ENCODE data around the gene LCLAT1.

The LCLAT1 gene

DNA sequence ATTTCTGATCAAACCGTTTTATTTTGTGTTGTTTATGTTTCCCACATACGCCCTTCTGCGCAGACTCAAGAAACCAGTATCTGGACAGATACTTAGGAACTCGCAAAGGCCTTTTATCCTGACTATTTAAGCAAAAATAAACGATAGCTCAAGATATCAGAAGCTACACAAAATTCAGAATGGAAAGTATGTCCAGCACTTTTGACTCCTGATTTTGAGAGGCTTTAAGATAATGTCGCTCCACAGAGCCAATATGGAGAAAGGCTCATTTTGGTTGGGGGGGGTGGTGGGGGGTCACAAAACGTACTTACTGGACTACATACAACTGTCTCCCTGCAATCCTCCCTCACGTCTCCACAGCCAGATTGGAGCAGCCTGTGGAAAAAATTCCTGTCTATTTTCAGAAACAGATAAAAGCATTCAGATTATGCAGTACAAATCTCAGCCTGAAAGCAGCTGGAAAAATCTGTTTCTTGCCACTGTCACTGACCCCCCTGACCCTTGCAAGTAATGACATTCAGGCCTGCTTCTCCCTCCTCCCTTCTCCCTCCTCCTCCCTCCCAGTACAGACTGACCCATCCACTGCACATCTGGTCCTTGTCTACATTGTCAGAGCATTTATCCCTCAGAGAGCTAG, 34.9 kb upstream of the LCLAT1 start:
- no peaks in the 10 kb centered on the region for H3K36me3 ChIP-seq (ENCODE audit: low read length)
- H3K79me2 ChIP-seq (ENCODE audit: insufficient read depth, low read length) = no peaks in the 10 kb centered on the region
- TF ChIP-seq EZH2phosphoT487 (conservative IDR thresholded peaks at IDR 0.05; ENCODE audit: low read length) = no peak
- TF ChIP-seq, protein P1, sequence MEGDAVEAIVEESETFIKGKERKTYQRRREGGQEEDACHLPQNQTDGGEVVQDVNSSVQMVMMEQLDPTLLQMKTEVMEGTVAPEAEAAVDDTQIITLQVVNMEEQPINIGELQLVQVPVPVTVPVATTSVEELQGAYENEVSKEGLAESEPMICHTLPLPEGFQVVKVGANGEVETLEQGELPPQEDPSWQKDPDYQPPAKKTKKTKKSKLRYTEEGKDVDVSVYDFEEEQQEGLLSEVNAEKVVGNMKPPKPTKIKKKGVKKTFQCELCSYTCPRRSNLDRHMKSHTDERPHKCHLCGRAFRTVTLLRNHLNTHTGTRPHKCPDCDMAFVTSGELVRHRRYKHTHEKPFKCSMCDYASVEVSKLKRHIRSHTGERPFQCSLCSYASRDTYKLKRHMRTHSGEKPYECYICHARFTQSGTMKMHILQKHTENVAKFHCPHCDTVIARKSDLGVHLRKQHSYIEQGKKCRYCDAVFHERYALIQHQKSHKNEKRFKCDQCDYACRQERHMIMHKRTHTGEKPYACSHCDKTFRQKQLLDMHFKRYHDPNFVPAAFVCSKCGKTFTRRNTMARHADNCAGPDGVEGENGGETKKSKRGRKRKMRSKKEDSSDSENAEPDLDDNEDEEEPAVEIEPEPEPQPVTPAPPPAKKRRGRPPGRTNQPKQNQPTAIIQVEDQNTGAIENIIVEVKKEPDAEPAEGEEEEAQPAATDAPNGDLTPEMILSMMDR (IDR thresholded peaks at IDR 0.05; ENCODE audit: insufficient read depth, low read length, poor library complexity, severe bottlenecking) = no peak
- H2AFZ ChIP-seq (ENCODE audit: low read depth, low read length, severe bottlenecking) = no peak overlapping the region
- no peaks in the 10 kb centered on the region for H3K9me3 ChIP-seq (ENCODE audit: insufficient read depth, low read length)
- no peaks in the 10 kb centered on the region for H3K27me3 ChIP-seq (ENCODE audit: low read length)
- no peak overlapping the region for H3K4me3 ChIP-seq (ENCODE audit: insufficient read depth, low read length, poor library complexity, severe bottlenecking)
- H3K27ac ChIP-seq (ENCODE audit: low read depth, low read length) = no peak overlapping the region
- H4K20me1 ChIP-seq (ENCODE audit: low read depth, low read length) = no peaks in the 10 kb centered on the region
- H3K9me2 ChIP-seq (replicated peaks; ENCODE audit: insufficient read depth, low read length) = no peaks in the 10 kb centered on the region
- no peaks in the 10 kb centered on the region for H3F3A ChIP-seq (ENCODE audit: insufficient read depth)
- H3K4me2 ChIP-seq (ENCODE audit: low read depth, low read length, poor library complexity, severe bottlenecking) = no peak overlapping the region
- no peak overlapping the region for H3K9ac ChIP-seq (ENCODE audit: low read length)

DNA sequence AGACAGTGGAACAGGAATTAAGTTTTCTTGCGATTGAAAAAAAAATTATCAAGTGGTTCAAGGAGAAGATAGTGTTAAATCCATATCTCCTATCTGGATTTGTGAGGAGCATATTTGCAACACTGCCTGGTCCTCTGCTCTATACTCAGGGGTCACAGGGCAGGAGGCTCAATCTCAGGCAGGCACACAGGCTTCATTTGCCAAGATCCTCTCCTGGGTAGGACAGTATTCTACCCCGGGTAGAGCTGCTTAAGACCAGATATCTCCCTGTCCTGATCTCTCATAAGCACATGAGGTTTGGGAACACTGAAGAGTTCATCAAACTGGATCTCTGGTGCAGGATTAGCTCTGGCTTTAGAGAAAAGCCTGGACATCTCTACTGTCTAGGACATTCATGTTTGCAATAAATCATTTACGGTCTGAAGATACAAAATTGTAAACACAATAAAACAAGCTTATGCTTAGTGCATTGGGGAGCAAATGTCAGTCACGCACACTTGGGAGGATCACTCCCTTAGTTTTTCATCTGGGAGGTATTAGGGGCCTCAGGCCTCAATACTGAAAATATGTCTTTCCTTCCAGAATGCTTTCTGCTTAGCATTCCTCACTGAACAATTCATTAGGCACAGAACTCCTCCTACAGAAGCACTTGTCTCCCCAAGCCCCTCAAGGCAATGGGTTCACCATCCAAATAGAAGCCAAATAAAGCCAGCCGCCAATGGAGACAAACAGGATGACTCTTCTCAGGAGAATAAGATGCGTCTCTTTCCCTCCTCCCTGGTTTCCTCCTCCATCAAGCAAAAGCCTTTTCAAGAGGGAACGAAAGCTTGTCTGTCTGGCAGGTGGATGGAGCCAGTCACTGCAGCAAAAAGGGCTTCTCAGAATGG, 34.1 kb upstream of the LCLAT1 start:
- Histone ChIP-seq H3K27me3 (ENCODE audit: low read length) (no peaks in the 10 kb centered on the region), H3K27ac (ENCODE audit: low read depth, low read length) (no peak overlapping the region)

DNA sequence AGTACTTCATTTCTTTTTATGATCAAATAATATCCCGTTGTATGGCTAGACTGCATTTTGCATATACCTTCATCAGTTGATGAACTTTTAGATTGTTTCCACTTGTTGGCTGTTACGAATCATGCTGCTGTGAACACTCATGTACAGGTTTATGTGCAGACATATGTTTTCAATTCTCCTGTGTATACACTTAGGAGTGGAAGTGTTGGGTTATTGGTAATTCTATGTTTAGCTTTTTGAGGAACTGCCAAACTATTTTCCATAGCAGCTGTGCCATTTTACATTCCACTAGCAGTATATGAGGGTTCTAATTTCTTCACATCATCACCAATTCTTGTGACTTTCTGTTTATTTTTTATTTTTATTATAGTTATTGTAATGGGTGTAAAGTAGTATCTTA, 32.1 kb upstream of the LCLAT1 start:
- Histone ChIP-seq H3K9ac (ENCODE audit: low read length) (no peak overlapping the region), H3F3A (ENCODE audit: insufficient read depth) (no peaks in the 10 kb centered on the region), H4K20me1 (ENCODE audit: low read depth, low read length) (no peaks in the 10 kb centered on the region), H3K4me3 (ENCODE audit: insufficient read depth, low read length, poor library complexity, severe bottlenecking) (no peak overlapping the region), H3K9me2 (replicated peaks; ENCODE audit: insufficient read depth, low read length) (no peaks in the 10 kb centered on the region), H2AFZ (ENCODE audit: low read depth, low read length, severe bottlenecking) (no peak overlapping the region), H3K4me2 (ENCODE audit: low read depth, low read length, poor library complexity, severe bottlenecking) (no peak overlapping the region), H3K36me3 (ENCODE audit: low read length) (no peaks in the 10 kb centered on the region), H3K79me2 (ENCODE audit: insufficient read depth, low read length) (no peaks in the 10 kb centered on the region), H3K27me3 (ENCODE audit: low read length) (no peaks in the 10 kb centered on the region), H3K9me3 (ENCODE audit: insufficient read depth, low read length) (no peaks in the 10 kb centered on the region), H3K27ac (ENCODE audit: low read depth, low read length) (no peak overlapping the region)
- TF ChIP-seq, protein P1 (IDR thresholded peaks at IDR 0.05; ENCODE audit: insufficient read depth, low read length, poor library complexity, severe bottlenecking) = no peak
- no peak for TF ChIP-seq EZH2phosphoT487 (conservative IDR thresholded peaks at IDR 0.05; ENCODE audit: low read length)

More for the DNA sequence above, 34.1 kb upstream of the LCLAT1 start:
- no peak overlapping the region for H3K9ac ChIP-seq (ENCODE audit: low read length)
- H3K4me2 ChIP-seq (ENCODE audit: low read depth, low read length, poor library complexity, severe bottlenecking) = no peak overlapping the region
- H3K9me2 ChIP-seq (replicated peaks; ENCODE audit: insufficient read depth, low read length) = no peaks in the 10 kb centered on the region
- H3F3A ChIP-seq (ENCODE audit: insufficient read depth) = no peaks in the 10 kb centered on the region
- no peaks in the 10 kb centered on the region for H3K36me3 ChIP-seq (ENCODE audit: low read length)
- TF ChIP-seq, protein P1 (IDR thresholded peaks at IDR 0.05; ENCODE audit: insufficient read depth, low read length, poor library complexity, severe bottlenecking) = no peak
- TF ChIP-seq EZH2phosphoT487 (conservative IDR thresholded peaks at IDR 0.05; ENCODE audit: low read length) = no peak
- H3K9me3 ChIP-seq (ENCODE audit: insufficient read depth, low read length) = no peaks in the 10 kb centered on the region
- no peaks in the 10 kb centered on the region for H4K20me1 ChIP-seq (ENCODE audit: low read depth, low read length)
- no peaks in the 10 kb centered on the region for H3K79me2 ChIP-seq (ENCODE audit: insufficient read depth, low read length)
- H2AFZ ChIP-seq (ENCODE audit: low read depth, low read length, severe bottlenecking) = no peak overlapping the region
- no peak overlapping the region for H3K4me3 ChIP-seq (ENCODE audit: insufficient read depth, low read length, poor library complexity, severe bottlenecking)
